Measurements from ENCODE around the gene ZNF276. TPM values are rescaled to one million over a fixed set of nuclear protein-coding genes. Genes with fewer than 3 reads are reported as not detected.

Gene ZNF276
- total and polyA plus RNA-seq, 2 of the 8 experiments (the other 6 are each of a cell fraction or from before 2014, with no cell fraction given): 6.4 to 9.3 TPM

DNA sequence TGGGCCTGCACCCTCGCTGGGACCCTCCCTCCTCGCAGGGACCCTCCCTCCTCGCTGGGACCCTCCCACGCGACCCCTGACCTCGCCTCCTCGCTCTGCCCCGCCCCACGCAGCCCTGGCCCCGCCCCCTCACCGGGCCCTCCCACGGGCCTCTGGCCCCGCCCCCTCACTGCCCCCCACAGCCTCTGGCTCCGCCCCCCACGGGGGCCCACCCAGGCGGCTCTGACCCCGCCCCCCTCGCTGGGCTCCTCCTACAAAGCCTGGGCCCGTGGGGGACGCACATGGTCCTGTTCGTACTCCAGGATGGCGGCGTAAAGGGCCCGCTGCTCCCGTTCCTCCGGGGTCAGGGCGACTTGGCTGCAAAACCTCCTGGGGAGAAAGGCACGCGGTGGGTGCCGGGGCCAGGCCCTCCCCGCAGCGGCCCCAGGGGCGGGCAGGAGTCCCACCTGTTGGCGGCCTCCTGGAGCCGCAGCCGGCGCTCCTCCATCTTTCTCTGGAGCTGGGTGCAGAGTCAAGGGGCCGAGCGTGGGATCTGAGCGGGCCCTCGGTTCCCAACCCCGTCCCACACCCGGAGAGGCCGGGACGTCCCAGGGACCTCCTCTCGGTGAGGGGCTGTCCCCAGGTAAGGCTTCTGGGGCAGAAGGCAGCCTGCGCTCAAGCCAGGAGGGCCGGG, 9.6 kb upstream of the ZNF276 start (continued):
- TF ChIP-seq GTF2F1 (IDR thresholded peaks at IDR 0.05; ENCODE audit: borderline replicate concordance, low read depth, low read length) (no peak), SUZ12 (IDR thresholded peaks at IDR 0.05; ENCODE audit: low read length) (no peak), EGR1 (IDR thresholded peaks at IDR 0.05; ENCODE audit: borderline replicate concordance, low read depth, low read length) (peak; percentile 32; the same call in 1 of the 2 replicates), SP2 (IDR thresholded peaks at IDR 0.05; ENCODE audit: low read length) (no peak), NANOG (IDR thresholded peaks at IDR 0.05; ENCODE audit: insufficient read depth, low read depth, low read length, poor library complexity, severe bottlenecking) (no peak), POLR2AphosphoS5 (IDR thresholded peaks at IDR 0.05; ENCODE audit: low read depth, low read length) (peak; percentile 83), ZNF274 (IDR thresholded peaks at IDR 0.05; ENCODE audit: borderline replicate concordance, extremely low read depth, low read length) (no peak), HDAC2 (IDR thresholded peaks at IDR 0.05; ENCODE audit: borderline replicate concordance in 1 of 2, low read depth in 2 of 2, low read length in 2 of 2) (0 out of 4 replicates have a peak, but pooled peaks of 1 of the 2 experiments have one; percentile 30), CHD2 (IDR thresholded peaks at IDR 0.05; ENCODE audit: low read length) (no peak), TCF12 (IDR thresholded peaks at IDR 0.05; ENCODE audit: low read depth, low read length) (no peak)
- TF ChIP-seq, protein P1, sequence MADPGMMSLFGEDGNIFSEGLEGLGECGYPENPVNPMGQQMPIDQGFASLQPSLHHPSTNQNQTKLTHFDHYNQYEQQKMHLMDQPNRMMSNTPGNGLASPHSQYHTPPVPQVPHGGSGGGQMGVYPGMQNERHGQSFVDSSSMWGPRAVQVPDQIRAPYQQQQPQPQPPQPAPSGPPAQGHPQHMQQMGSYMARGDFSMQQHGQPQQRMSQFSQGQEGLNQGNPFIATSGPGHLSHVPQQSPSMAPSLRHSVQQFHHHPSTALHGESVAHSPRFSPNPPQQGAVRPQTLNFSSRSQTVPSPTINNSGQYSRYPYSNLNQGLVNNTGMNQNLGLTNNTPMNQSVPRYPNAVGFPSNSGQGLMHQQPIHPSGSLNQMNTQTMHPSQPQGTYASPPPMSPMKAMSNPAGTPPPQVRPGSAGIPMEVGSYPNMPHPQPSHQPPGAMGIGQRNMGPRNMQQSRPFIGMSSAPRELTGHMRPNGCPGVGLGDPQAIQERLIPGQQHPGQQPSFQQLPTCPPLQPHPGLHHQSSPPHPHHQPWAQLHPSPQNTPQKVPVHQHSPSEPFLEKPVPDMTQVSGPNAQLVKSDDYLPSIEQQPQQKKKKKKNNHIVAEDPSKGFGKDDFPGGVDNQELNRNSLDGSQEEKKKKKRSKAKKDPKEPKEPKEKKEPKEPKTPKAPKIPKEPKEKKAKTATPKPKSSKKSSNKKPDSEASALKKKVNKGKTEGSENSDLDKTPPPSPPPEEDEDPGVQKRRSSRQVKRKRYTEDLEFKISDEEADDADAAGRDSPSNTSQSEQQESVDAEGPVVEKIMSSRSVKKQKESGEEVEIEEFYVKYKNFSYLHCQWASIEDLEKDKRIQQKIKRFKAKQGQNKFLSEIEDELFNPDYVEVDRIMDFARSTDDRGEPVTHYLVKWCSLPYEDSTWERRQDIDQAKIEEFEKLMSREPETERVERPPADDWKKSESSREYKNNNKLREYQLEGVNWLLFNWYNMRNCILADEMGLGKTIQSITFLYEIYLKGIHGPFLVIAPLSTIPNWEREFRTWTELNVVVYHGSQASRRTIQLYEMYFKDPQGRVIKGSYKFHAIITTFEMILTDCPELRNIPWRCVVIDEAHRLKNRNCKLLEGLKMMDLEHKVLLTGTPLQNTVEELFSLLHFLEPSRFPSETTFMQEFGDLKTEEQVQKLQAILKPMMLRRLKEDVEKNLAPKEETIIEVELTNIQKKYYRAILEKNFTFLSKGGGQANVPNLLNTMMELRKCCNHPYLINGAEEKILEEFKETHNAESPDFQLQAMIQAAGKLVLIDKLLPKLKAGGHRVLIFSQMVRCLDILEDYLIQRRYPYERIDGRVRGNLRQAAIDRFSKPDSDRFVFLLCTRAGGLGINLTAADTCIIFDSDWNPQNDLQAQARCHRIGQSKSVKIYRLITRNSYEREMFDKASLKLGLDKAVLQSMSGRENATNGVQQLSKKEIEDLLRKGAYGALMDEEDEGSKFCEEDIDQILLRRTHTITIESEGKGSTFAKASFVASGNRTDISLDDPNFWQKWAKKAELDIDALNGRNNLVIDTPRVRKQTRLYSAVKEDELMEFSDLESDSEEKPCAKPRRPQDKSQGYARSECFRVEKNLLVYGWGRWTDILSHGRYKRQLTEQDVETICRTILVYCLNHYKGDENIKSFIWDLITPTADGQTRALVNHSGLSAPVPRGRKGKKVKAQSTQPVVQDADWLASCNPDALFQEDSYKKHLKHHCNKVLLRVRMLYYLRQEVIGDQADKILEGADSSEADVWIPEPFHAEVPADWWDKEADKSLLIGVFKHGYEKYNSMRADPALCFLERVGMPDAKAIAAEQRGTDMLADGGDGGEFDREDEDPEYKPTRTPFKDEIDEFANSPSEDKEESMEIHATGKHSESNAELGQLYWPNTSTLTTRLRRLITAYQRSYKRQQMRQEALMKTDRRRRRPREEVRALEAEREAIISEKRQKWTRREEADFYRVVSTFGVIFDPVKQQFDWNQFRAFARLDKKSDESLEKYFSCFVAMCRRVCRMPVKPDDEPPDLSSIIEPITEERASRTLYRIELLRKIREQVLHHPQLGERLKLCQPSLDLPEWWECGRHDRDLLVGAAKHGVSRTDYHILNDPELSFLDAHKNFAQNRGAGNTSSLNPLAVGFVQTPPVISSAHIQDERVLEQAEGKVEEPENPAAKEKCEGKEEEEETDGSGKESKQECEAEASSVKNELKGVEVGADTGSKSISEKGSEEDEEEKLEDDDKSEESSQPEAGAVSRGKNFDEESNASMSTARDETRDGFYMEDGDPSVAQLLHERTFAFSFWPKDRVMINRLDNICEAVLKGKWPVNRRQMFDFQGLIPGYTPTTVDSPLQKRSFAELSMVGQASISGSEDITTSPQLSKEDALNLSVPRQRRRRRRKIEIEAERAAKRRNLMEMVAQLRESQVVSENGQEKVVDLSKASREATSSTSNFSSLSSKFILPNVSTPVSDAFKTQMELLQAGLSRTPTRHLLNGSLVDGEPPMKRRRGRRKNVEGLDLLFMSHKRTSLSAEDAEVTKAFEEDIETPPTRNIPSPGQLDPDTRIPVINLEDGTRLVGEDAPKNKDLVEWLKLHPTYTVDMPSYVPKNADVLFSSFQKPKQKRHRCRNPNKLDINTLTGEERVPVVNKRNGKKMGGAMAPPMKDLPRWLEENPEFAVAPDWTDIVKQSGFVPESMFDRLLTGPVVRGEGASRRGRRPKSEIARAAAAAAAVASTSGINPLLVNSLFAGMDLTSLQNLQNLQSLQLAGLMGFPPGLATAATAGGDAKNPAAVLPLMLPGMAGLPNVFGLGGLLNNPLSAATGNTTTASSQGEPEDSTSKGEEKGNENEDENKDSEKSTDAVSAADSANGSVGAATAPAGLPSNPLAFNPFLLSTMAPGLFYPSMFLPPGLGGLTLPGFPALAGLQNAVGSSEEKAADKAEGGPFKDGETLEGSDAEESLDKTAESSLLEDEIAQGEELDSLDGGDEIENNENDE (IDR thresholded peaks at IDR 0.05; ENCODE audit: insufficient replicate concordance, low read length): no peak

Measured in H1 (cell line).